GM21367 (cell line): ENCODE results near the gene PLTP.
A peak's percentile ranks its signal among the peaks of the same experiment; 100 is the strongest.

Experiments
- ATAC-seq: cut with Tn5 transposase; IDR thresholded peaks from one replicate; pipeline ENCODE4 v1.9.1; 2021; ENCODE audit not compliant: unreplicated experiment

The PLTP gene

GRCh38 chr20:45921337-45922189 lies 9.6 kb upstream of the PLTP start:
- ATAC-seq = no peak

DNA sequence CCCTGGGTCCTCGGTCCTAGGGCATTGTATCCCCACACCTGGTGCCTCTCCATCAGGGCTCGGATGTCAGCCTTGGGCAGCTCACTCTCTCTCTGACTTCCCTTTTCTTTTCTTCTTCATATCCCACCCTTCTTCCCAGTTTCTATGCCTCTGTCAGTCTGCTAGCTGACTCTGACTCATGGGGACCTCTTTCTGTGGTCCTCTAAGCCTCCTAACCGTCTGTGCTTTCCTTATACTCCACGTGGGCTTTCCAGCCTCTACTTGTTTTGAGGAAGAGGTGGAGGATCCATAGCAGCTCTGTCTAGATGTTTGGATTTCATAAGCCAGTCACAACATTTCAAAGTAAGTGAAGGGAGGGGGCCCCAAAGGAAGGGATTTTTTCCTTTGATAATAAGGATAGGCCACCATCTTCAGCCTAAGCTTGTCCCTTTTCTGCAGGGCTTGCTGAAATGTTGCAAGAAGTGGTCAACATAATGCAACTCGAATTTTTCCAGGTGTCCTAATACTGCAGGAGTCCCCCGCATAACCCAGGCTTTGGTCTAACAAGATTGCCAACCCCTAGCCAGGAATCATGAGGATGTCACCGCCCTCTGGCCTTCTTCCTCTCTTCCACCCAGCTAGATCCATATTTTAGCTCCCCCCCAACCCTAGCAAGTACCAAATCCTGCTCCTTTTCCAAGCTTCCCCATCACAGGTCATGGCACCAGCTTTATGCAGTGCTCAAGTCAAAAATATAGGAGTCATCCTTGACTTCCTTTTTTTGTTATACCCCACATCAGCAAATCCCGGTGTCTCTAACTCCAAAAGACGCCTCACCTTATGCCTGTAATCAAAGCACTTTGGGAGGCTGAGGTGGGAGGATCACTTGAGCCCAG lies 8.7 kb upstream of the PLTP start:
- no peak for ATAC-seq

DNA sequence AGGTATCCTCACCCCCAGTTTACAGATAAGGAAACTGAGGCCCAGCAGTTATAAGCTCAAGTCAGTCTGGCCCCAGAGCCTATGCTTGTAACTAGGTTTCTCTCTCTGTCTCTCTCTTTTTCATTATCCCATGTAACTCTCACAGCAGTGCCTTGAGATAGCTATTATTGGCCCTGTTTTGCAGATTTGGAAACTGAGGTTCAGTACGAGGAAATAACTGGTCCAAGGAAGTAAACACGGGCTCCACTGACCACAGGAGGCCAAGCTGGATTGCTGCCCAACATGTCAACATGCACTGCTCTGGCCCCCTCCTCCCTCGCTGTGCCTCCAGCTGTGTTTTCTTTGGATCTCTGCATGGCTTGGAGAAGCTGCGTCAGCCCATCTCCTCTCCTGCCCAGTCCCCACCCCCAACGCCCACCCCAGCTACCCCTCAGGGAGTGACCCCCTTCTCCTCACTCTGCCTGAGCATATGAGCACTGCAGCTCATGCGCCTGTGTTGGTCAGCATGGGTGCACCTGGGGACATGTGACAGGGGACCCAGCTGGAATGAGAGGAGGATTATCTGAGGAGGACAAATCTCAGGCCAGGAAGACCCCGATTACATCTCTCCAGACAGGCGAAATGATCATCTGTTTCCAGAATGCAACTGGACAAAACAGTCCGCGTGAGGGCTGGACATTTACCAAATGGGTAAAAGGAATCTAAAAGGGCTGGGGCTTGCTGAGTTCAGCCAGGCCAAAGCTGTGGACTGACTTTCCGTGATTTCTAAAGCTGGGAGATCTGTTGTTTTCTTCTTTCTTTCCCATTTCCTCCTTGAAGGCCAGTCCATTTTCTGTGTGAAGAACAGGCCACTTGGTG lies 7.8 kb upstream of the PLTP start:
- ATAC-seq = no peak

DNA sequence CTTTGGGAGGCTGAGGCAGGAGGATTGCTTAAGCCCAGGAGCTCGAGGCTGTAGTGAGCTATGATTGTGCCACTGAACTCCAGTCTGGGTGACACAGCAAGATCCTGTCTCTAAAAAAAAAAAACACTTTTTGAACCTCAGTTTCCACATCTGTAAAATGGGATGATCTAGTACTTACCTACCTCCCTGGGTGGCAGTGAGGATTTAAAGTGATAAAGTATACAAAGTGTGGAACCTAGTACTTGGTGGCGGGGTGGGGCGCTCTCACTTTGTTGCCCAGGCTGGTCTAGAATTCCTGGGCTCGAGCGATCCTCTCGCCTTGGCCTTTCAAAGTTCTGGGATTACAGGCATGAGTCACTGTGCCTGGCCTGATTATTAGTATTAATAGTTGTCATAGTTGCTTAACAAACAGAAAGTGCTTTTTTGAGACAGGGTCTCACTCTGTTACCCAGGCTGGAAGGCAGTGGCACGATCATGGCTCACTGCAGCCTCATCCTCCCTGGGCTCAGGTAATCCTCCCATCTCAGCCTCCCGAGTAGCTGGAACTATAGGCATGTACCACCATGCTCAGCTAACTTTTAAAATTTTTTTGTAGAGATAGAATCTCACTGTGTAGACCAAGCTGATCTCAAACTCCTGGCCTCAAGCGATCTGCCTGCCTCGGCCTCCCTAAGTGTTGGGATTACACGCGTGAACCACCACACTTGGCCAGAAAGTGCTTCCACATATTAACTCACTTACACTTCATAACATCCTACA lies 7.0 kb upstream of the PLTP start:
- ATAC-seq = no peak

- ATAC-seq = no peak
Measured at GRCh38 chr20:45918182-45918737, 6.3 kb upstream of the PLTP start.

DNA sequence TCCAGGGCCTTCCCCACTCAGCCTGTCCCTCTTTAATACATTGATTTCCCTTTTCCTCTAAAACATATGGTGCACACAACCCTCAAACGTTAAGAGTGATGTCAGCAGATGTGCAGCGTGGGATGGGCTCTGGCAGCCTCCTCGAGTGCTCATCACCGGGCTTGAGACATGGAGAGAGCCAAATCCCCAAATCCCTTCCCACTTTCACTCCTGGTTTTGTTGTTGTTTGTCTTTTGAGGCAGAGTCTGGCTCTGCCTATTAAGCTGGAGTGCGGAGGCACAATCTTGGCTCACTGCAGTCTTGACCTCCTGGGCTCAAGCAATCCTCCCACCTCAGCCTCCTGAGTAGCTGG lies 5.8 kb upstream of the PLTP start:
- ATAC-seq = no peak

GRCh38 chr20:45913116-45913515 lies 1.2 kb upstream of the PLTP start:
- ATAC-seq = no peak

DNA sequence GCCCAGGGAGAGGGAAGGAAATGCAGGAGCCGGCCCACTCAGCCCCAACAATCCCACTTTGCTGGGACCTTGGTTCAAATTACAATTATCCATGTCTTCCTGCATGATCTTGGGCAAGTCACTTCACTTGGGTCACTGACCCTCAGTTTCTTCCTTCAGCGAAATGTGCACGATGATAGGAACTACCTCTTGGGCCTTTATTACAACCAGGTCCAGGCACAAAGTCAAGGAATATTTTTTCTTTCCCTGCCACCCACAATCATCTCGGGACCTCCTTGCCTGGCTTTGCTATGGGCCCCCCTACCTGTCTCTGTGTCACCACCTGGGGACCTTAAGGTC lies 358 bp upstream of the PLTP start:
- ATAC-seq = no peak

DNA sequence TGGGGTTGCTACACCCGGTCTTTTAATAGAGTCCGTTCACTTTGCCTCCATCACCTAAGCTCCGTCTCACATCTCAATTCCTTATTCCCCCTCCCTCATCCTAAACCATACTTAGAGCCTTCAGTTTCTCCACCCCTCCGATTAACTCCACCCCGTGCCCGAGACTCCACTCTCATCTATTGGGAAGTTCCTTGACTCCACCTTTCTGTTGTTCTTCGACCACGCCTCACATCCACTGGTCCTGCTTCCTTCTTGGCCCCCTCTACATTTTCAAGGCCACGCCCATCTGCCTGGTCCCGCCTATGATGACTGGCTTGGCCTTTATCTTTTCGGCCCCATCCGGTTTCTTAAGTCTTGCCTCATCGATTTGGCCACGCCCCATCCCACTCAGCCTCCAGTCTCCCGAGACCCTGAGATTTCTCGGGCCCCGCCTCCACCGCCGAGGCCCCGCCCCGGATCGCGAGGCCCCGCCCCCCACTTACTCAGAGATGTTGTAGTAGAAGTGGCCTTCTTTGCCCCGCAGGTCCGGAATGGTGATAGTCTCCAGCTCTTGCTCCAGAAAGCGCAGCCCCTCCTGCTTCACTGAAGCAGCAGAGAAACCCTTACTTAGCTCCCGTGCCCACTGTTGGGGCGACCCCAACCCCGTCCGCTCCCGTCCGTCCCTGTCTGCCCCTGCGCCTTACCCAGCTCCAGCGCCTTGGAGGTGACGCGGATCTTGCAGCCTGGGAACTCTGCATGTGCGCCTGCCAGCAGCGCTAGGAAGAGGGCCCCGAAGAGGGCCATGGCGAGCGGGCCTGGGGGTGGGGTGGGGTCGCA lies 1.1 kb downstream of the PLTP start:
- peak; percentile 69 for ATAC-seq

DNA sequence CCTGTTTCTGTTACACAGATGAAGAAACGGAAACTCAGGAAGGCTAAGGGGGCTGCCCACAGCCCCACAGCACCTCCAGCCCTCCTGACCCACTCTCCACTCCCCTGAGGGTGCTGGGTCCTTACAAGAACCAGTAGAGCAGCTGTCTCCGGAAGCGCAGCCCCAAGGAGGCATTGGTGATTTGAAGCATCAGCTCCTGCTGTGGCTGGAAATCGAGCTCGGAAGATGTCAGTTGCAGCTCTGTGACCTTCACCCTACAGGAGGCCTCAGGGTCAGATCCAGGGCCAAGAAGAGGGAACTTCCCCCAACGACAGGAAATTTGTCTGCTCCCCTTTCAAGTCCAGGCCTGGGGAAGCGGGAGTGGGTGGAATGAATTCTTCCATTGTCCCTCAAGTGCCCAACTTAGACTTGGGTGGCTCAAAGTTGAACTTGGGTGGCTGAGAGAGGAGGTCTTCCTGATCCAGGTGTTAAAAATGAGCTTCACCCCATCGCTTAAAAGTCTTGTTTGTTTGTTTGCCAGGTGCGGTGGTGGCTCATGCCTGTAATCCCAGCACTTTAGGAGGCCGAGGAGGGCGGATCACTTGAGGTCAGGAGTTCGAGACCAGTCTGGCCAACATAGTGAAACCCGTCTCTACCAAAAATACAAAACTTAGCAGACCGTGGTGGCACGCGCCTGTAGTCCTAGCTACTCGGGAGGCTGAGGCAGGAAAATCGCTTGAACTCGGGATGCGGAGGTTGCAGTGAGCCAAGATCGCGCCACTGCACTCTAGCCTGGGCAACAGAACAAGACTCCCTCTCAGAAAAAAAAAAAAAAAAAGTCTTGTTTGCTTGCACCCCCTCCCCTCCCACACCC lies 1.9 kb downstream of the PLTP start:
- no peak for ATAC-seq

- ATAC-seq = no peak
Measured at GRCh38 chr20:45909336-45909808, 2.6 kb downstream of the PLTP start.

DNA sequence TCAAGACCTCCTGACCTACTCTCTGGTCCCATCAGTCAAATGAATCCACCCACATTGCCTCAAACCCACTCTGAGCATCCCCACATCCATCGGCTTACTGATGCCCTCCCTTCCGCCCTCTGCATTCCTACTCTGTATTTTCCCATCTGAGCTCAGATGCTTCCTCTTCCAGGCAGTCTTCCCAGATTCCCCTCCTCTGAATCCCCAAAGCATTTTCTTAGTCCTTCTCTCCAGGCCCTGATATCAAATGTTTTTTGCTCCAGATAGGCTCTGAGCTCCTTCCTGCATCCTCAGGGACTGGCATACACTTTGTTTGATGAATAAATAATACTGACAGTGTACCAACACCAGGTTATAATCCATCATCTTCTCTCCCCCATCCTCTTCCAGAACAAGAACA lies 3.9 kb downstream of the PLTP start:
- no peak for ATAC-seq

DNA sequence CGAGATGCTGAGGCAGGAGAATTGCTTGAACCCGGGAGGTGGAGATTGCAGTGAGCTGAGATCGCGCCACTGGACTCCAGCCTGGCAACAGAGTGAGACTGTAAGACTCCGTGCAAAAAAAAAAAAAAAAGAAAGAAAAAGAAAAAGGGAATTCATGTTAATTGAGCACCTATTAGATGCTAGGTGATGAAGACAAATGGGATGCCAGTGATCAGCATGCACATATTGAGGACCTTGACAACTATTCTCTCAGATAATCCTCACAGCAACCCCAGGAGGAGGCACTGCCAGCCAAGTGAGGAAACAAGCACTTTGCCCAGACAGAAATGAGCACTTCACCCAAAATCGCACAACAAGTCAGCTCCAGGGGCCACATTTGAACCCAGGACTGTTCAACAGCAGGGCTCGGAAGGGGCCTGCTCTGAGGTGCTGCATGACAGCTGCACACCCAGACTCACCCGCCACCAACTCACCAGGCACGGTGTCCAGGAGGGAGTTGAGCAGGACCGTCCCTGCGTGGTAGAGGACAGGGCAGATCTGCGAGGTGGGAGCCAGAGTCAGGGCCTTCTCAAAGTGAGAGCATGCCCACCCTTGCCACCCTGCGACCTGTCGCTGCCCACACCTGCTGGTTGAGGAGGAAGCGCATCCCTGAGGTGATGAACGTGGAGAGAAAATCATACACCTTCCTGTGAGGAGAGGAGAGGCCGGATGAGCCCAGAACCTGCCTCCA lies 4.6 kb downstream of the PLTP start:
- no peak for ATAC-seq

- ATAC-seq = no peak
Measured at GRCh38 chr20:45905505-45906079, 6.4 kb downstream of the PLTP start.

DNA sequence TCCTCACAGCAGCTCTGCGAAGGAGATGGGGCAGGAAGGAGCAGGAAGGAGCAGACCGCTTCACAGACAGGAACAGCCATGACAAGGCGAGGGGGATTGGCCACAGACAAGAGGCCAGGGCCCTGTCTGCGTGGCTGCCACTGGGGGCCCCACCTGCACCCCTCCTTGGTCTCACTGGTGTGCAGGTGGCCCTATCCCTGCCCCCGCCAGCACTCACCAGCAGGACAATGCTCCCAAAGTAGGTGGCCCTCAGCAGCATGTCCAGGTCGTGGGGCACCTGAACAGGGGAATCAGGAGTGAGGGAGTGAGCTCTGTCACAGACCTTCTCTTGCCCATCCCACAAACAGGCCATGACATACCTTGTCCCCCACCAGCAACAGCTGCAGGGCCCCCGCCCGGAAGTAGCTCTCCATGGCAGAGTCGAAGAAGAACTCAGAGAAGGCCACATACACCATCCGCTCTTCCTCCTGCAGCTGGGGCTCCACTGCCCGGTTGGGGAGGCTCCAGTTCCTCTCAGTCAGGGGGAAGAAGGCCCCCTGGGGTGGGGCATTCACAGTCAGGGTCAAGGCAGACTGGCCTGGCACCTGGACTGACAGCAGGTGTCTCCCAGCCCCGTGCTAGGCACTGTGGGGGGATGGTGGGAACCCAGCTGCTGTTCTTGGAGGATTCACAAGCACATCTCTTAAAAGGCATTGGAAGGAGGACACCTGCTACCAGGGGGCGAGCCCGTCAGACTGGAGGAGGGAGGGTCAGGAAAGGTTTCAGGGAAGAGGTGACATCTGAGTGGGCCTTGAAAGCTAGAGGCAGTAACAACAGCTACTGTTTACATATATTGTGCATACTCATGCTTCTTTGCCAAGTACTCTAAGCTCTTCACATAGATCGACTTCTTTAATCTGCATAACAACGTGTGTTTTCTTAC lies 7.1 kb downstream of the PLTP start:
- ATAC-seq = no peak

DNA sequence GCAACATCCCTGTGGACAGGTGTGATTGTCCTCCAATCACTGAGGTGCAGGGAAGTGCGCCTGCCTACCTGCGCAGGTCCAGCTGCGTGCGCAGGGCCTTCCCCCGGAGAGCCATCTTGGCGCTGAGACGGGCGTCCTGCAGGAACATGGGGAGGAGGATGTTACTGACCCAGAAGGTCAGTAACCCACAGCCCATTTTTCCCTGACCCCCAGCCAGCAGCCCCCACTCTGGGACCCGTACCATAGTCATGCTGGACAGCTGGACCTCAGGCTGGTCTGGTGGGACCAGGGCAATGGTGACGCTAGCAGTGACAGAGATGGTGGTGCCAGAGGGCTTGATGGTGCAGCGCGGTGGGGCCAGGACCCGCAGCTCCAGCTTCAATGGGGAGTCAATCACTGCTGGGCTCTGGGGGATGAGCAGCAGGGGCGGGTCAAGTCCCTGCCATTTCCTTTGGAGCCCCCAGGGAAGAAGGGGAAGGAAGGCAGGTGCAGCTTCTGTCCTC lies 9.7 kb downstream of the PLTP start:
- no peak for ATAC-seq
